Measurements from ENCODE around the gene NFKB1.

NFKB1 gene

DNA sequence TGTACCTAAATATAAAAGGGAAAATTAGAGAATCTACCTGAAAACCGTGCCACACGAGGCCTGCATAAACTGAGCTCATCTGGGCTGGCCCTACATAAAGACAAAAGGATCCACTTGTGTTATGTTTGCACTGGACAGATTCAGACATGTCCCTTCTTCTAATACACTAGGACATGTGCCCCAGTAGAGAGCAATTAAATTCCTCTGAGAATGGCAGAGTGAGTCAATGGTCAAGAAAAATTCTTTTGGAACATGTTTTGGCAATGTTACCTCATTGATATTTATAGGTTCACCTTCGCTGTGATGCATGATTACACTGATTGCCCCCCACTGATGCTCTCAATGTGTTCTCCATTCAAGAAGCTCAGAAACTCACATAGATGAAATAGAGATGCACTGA, 164.4 kb downstream of the NFKB1 start:
- Histone ChIP-seq H3K79me2 (ENCODE audit: insufficient read depth, low read length) (no peaks in the 10 kb centered on the region), H3K9ac (ENCODE audit: low read length) (no peak overlapping the region), H3K4me2 (ENCODE audit: low read depth, low read length, poor library complexity, severe bottlenecking) (no peak overlapping the region), H4K20me1 (ENCODE audit: low read depth, low read length) (no peaks in the 10 kb centered on the region), H3K9me2 (replicated peaks; ENCODE audit: insufficient read depth, low read length) (no peaks in the 10 kb centered on the region), H3K9me3 (ENCODE audit: insufficient read depth, low read length) (no peaks in the 10 kb centered on the region), H3K4me3 (ENCODE audit: insufficient read depth, low read length, poor library complexity, severe bottlenecking) (no peak overlapping the region), H3K36me3 (ENCODE audit: low read length) (no peaks in the 10 kb centered on the region), H3K27me3 (ENCODE audit: low read length) (no peaks in the 10 kb centered on the region), H2AFZ (ENCODE audit: low read depth, low read length, severe bottlenecking) (no peak overlapping the region), H3F3A (ENCODE audit: insufficient read depth) (no peaks in the 10 kb centered on the region), H3K27ac (ENCODE audit: low read depth, low read length) (no peak overlapping the region)
- TF ChIP-seq, protein P1, sequence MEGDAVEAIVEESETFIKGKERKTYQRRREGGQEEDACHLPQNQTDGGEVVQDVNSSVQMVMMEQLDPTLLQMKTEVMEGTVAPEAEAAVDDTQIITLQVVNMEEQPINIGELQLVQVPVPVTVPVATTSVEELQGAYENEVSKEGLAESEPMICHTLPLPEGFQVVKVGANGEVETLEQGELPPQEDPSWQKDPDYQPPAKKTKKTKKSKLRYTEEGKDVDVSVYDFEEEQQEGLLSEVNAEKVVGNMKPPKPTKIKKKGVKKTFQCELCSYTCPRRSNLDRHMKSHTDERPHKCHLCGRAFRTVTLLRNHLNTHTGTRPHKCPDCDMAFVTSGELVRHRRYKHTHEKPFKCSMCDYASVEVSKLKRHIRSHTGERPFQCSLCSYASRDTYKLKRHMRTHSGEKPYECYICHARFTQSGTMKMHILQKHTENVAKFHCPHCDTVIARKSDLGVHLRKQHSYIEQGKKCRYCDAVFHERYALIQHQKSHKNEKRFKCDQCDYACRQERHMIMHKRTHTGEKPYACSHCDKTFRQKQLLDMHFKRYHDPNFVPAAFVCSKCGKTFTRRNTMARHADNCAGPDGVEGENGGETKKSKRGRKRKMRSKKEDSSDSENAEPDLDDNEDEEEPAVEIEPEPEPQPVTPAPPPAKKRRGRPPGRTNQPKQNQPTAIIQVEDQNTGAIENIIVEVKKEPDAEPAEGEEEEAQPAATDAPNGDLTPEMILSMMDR (IDR thresholded peaks at IDR 0.05; ENCODE audit: insufficient read depth, low read length, poor library complexity, severe bottlenecking), result no peak
- TF ChIP-seq EZH2phosphoT487 (conservative IDR thresholded peaks at IDR 0.05; ENCODE audit: low read length), result no peak

All from SU-DHL-6 (cell line).